ENCODE results near the gene GAL.
"Not testable (repeated sequence)": the region's sequence is repeated elsewhere in the genome, so short reads cannot be mapped to it uniquely, and the experiment has no call there.

Gene GAL, protein sequence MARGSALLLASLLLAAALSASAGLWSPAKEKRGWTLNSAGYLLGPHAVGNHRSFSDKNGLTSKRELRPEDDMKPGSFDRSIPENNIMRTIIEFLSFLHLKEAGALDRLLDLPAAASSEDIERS

DNA sequence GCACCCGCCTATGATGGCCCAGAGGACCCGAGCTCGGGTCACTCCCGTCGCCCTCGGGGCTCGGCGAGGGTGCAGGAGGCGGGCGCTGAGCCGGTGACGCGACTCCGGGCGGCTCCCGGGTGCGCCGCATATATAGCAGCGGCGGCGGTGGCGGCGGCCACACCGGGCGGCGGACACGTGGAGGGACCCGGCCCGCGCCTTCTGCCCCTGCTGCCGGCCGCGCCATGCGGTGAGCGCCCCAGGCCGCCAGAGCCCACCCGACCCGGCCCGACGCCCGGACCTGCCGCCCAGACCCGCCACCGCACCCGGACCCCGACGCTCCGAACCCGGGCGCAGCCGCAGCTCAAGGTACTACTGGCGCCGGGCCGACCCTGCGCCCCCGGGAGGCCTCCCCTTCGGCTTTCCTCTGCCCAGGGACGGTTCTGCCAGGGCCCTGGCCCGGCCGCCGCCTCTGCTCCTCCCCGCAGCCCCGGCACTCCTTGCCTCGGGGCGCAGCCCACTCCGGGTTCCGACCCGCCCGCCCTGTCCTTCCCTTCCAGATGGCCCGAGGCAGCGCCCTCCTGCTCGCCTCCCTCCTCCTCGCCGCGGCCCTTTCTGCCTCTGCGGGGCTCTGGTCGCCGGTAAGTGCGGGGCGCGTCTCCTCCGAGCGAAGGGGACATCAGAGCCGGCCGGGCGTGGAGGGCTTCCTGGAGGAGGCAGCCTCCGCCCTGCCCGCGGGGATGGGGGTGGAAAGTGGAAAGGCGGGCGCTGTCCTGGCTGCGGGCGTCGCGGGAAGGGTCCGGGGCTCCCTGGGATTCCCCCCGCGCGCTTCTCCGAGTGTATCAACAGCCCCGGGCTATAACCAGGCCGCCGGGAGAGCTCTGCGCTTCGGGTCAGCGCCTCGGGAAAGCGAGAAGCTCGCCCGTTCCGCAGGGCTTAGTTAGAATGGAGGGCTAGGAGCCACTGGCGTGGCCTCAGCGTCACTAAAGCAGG, at the start of gene GAL:
TSS of gene GAL (plus strand) at position 160 of the 972 bp plus-strand sequence. CDS start at position 540, 380 bp downstream.
- peak; percentile 13 for DNase-seq

DNA sequence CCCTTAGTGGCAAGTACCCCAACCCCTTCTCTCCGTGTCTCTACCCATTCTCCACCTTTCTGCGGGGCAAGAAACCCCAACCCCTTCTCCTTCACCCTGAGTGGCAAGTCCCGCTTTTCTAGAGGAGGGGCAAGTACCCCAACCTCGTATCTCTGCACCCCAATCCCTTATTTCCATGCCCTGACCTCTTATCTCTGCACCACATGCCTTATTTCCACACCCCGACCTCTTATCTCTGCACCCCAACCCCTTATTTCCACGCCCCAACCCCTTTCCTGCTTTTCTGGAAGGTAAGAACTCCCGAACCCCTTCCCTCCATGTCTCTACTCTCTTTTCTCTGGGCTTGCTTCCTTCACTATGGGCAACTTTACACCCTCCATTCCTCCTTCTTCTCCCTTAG, 49.7 kb upstream of the GAL start:
- not testable (repeated sequence) for DNase-seq

DNA sequence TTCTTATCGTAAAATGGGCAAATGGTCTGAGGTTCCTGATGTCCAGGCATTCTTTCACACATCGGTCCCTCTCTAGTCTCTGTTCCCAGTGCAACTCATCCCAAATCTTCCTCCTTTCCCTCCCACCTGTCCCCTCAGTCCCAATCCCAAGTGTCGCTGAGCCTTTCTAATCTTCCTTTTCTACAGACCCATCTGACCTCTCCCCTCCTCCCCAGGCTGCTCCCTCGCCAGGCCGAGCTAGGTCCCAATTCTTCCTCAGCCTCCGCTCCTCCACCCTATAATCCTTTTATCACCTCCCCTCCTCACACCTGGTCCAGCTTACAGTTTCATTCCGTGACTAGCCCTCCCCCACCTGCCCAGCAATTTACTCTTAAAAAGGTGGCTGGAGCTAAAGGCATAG, 49.2 kb upstream of the GAL start:
- DNase-seq = not testable (repeated sequence)

DNA sequence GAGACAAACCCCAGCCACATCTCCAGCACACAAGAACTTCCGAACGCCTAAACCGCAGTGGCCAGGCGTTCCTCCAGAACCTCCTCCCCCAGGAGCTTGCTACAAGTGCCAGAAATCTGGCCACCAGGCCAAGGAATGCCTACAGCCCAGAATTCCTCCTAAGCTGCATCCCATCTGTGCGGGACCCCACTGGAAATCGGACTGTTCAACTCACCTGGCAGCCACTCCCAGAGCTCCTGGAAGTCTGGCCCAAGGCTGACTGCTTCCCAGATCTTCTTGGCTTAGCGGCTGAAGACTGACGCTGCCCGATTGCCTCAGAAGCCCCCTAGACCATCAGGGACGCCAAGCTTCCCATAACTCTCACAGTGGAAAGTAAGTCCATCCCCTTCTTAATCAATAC, 48.5 kb upstream of the GAL start:
- DNase-seq = not testable (repeated sequence)

DNA sequence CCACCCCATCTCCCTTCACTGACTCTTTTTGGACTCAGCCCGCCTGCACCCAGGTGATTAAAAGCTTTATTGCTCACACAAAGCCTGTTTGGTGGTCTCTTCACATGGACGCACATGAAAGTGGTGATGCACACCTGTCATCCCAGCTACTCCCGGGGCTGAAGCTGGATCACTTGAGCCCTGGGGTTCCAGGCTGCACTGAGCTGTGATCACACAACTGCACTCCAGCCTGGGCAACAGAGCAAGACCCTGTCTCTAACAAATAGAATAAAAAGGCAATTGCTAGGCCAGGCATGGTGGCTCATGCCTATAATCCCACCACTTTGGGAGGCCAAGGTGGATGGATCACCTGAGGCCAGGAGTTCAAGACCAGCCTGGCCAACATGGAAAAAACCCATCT, 45.0 kb upstream of the GAL start:
- not testable (repeated sequence) for DNase-seq

DNA sequence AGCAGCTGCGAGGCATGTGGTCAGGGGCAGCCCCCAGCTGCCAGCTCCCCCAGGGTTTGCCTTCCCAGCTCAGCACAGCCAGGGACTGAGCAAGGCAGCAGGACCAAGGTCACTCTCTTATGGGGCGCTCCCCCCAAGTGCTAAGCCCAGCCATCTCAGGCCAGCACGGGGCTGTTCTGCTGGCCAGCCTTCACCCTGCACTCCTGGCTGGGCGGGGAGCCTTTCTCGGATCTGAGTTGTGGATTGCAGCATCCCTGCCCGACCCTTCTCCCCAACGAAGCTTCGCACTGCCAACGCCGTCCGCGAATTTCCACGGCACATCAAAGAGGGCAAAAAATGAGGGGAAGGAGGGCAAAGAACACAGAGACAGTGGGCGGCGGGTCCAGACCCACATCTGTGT, 42.5 kb upstream of the GAL start:
- DNase-seq = no peak

DNA sequence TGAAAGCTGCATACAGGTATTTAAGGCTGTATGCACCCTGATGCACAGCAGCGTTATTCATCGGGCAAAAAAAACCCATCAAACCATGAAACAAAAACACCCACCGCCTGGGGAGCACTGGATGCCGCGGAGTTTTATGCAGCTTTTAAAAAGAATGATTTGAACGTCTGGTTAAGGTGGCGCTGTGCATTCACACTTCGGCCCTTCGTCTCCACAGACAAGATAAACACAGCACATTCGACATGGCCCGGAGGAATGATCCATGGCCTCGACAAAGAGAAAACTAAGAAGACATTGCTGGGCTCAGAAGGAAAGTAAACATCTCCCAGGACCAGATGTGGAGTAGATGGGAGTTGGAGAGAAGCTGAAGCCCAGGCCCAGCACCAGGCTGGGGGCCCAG, 40.8 kb upstream of the GAL start:
- no peak for DNase-seq

DNA sequence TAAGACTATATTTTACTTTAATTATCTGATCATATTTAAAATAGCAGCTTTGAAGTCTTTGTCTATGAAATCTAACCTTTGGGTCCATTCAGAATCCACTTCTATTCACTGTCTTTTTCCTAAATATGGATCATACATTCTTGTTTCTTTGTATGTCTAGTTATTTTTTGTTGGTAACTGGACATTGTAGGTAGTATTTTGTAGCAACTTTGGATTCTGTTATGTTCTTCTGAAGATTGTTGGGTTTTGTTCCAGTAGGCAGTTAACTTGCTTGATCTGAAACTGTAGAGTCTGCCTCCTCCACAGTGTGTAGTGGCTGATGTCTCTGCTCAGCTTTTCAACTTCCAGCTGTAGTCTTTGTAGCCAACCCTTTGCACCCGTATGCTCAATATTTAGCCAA, 37.5 kb upstream of the GAL start:
- no peak for DNase-seq

DNA sequence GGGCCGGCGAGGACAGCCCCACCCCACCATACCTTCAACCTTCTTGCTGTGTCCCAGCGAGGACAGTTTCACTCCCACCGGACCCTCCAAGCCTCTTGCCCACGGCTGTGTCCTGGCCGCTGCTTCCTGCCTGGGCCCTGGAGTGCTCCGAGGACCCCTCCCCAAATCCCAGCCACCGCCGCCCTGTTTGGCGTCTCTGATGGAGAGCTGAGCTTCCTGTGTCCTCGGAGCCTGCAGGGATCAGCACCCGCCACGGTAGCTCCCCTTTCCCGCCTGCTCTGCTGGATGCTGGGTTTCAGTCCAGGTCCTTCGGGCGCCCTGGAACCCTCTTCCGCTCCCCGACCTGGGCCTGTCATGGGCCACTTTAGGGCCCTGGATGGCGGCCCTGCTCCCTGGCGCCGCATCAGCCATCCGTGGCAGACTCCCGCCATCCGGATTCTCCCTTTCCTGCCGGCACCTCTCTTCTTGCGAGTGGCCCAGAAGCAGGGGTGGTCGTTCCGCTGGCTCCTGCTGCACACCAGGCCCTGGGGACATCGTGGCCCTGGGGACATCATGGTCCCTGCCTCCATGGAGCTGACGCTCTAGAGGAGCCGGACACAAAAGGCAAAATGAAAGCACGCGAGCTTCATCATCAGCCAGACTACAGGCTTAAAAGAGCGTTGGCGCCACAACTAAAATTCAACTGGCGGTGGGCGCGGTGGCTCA, 34.3 kb upstream of the GAL start:
- no peak for DNase-seq

DNA sequence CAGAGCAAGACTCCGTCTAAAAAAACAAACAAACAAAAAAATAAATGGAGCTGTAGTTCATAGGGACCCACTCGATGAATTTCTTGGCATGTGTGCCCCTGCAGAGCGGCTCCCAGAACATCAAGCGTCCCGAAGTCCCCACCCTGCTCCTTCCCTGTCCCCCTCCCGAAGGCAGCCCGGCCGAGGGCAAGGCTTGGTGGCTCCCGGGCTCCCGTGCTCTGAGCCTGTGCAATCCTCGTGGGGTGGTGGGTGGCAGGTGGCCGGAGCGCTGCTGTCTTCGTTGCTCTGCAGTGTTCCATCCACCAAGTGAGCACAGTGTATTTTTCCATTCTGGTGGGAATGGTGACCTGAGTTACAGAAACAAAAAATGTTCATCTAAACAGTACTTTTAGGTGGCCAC, 33.5 kb upstream of the GAL start:
- DNase-seq = no peak

DNA sequence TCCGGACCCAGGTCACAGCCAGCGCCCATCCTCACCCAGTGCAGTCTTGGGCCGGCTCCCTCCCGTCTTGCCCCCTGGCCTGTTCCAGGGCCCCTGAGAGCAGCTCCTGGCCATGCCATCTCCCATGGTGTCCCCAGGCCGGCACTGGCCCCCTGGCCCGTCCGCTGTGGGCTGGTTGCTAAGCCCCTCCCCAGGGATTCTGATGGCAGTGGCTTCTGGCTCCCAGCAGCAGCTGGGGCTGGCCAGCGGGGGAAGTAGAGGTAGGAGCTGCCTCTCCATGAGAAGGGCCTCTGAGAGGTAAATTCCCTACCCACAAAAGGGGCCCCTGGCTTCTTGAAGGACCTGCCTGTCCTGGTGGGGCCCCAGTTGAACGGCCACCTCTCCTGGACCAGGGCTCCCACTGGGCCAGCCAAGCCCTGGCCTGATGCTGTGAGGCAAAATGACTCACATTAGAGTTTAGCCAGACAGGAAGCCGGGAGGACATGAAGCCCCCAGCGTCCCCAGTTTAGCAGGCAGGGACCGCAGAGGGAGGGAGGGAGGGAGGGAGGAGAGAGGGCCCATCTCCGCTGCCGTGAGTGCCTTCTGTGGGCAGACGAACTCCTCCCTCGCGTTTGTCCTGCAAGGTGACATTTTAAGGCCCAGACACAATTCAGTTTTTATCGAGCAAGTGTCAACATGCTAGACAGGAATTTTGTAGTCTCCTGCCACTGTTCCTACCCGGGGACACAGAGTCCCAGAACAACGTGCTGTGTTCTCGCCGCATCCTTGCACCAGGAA, 32.9 kb upstream of the GAL start:
- DNase-seq = no peak

DNA sequence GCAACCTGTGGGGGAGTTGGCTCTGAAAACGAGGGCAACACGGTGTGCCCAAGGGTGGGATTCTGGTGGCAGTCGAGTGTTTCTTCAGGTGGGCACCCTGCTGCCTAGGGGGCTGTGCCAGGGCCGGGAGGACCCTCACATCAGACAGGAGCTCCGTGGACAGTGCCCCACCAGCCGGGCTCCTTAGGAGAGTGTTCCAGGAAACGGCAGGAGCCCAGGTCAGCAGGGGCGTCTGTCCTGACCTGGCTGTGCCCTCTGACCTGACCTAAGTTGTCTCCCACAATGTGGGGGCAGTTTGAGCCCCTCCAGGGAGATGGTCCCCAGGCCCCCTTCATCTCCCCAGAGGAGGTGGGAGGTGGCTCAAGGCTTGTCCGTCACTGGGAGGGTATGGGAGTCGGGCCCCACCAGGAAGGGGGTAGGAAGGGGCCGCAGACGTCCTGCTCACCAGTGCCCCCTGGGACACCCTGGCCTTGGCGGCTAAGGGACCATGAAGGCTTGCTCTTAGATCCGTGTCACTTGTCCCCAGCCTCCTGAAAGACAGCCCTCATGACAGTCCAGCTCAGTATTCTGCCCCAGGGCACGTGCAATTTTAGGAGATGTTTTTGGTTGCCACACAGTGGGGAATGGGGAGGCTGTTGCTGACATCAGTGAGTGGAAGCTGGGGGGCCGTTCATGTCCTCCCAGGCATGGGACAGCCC, 32.2 kb upstream of the GAL start:
- no peak for DNase-seq

DNA sequence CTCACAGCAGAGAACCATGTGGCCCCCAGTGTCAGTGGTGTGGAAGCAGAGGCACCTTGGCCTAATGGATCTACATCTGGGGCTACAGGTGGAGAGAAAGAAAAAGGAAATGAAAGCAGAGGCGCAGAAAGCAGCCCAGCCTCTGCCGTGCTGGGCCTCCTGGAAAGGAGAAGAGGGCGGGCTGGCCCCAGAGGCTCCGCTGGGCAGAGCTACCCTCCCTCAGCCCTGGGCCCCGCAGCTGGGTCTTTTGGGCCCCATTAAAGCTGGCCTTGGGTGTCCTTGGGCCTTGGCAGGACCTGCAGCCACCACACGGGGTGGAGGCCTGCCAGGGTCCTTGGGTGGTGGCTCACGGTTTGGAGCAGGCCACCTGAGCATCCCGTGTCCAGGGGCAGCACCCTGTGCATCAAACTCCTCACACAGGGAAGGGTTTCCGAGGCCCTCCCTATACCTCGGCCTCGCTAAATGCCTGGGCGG, 31.6 kb upstream of the GAL start:
- DNase-seq = no peak

DNA sequence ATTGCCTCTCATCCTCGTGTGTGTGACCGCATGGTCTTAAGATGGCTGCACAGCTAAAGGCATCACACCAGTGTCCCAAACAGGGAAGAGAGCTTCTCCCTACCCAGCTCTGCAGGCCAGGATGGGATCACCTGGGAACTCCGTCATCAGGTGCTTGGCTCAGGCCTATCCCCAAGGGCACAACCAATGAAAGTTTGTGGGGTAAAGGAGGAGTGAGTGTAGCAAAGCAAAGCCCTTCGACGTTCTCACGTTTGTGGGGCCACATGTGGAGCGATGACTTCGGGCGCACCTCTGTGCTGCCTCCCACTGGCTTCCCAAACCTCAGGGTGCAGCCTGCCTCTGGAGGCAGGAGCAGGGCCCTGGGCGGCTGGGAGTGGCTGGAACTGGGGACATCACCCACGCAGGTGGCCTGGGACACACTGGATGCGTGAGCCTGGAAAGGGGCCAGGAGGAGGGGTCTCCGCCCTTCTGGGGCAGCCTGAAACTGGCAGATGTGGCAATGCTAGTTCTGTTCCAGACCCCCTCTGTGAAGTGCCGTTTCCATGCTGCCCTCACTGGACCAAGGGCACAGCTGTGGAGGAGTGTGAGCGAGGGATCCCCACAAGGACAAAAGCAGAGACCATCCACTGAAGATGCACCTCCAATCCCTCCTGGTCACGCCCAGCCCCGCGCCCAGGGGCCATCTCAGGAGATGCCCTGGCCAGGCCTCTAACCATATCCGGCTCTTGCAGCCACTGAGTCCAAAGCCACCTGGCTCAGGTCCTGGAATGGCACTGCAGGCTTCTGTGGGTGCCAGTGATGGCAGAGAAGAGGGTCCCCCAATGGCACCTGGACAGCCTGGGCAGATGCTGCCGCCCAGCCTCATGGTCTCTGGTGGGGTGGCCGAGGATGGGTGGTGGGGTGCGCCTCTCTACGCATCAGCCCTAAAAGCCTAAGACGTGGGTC, 30.6 kb upstream of the GAL start:
- no peak for DNase-seq

DNA sequence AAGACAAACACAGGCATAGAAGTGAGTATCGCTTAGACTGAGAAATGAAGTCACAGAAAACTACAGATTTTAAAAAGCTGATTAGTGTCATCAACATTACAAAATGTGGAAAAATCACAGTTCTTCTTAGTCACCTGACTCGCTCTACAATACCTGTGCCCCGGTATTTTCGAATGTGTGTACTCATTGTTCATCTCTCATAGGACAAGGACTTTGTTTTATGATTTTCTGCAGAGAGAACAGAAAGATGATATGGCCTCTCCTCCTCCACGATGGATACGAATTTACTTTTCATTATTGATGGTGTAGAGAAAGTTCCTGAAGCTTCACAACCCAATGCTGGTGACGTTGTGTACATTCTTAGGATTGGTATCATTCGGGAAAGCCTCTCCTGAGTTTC, 29.4 kb upstream of the GAL start:
- no peak for DNase-seq

DNA sequence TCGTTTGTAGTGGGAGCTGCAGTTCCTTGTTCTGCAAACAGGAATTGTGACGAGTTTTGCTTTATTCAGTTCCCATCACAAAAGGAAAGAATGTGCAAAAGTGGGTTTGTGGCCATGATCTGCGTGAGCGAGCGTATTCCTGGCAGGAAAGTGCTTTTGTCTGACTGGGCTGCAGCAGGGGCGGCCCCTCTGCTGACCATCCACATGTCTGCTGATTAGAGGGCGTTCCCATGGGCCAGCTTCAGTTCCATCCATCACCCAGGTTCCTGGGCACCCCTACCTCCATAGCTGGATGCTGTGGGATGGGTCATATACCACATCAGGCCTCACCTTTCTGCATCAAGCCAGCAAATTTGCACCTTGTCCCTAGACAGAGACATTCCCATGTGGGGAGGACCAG, 28.9 kb upstream of the GAL start:
- no peak for DNase-seq

DNA sequence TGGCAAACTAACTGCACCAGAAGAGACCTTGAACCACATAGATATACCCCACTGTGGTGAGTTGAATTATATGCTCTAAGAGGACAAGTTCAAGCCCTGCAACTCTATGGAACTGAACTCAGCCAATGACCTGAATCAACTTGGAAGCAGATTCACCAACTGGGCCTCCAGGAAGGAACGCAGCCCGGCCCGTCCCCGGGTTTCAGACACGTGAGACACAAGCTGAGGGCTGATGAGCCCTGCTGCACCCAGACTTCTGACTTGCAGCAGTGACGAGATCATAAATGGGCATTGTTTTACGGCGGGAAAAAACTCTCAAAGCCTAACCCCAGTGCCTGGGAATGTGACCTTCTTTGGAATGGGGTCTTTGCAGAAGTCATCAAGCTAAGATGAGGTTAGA, 28.5 kb upstream of the GAL start:
- no peak for DNase-seq

DNA sequence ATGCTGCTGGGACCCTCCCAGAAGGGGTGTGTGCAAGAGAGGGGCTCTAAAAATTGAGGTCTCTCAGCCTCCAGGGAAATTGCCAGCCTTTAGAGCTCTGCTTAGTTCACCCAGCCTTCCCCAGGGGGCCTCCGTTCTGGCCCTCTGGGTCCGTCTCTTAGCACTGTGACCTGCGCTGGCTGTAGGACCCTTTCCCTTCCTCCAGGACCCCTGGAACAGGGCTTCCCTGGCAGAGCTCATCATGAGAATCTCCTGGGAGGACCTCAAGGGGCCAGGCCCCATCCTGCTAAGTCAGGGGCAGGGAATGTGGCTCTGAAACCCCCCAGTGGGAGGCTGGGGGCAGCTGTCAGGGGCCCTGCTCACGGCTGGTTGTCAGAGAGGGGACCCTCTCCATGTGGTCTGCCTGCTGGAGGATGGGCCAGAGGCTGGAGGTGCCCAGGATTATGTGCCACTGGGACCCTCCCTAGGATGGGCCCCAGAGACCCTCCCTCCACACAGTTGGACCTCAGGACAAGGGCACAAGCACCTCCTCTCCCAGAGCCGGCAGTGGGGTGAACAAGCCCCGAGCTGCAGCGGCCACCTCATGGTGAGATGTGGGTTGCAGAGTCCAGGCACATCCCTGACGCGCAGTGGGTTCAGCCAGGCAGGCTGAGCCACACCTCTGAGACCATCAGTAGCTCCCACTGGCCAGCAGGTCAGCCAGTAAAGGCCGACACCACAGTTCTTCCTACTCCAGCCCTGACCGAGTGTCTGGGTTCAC, 27.1 kb upstream of the GAL start:
- no peak for DNase-seq

DNA sequence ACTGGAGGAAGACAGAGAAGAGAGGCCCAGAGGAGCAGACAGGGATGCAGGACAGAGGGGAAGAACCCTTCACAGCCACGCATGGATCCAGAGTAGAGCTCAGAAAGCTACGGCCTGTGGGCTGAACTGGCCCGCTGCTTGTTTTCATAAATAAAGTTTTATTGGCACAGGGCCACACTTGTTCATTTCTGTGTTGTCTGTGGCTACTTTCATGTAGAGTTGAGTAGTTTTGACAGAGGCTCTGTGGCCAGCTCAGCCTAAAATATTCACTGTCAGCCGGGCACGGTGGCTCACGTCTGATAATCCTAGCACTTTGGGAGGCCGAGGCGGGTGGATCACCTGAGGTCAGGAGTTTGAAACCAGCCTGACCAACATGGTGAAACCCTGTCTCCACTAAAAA, 26.2 kb upstream of the GAL start:
- no peak for DNase-seq

DNA sequence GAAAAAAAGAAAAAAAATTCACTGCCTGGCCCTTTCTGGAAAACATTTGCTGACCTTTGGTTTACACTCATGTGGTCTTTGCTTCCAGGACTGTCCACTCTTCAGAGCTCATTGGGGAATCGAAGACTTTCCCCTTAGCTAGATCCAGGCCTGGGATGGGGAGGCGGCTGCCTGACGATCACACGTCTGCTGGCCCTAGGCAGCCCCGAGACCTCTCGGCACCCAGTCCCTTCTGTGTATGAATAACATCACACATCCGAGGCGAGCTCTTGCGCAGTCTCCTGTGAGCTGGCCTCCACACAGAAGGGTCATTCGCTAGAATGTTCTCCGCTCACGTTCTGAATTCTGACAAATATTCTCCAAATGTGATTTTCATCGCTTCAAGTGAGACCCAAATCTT, 25.7 kb upstream of the GAL start:
- no peak for DNase-seq

All from inflammatory macrophage treated with lipopolysaccharide for 4 hours (primary cell).